Measurements from ENCODE around the gene HIVEP2. TPM values are rescaled to one million over a fixed set of nuclear protein-coding genes. Genes with fewer than 3 reads are reported as not detected.

HIVEP2 gene
- polyA plus RNA-seq, 2 of the 4 experiments (the other 2 are of a cell fraction) = 2.2 to 2.6 TPM

DNA sequence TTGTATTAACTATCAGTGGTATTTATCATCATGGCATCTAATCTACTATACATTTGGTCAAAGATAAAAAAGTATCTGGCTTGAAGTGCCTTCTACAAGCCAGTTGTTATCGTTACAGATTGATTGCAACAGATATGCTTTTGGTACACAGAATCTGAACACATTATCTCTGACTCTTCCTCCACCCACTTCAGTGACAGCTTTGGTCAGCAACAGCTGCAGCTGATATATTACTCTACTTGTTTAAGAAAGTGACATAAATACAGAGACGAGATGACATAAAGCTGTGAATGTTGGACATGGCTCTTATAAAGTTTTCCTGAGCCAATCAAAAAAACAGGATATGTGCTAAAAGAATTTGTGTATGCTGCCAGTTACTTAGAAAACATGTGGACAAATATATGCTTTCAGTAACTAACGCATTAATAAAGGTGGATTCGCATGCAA is 77.6 kb downstream of the HIVEP2 start:
- ATAC-seq = no peak
- 81% methylated on average over 4 of the region's 4 CpGs for WGBS (ENCODE audit: missing lambda C conversion rate)
- peaks cover 23% of the 10 kb centered on the region for H3K4me1 ChIP-seq
- H3K4me2 ChIP-seq = no peak overlapping the region
- TF ChIP-seq CBX2 (IDR thresholded peaks at IDR 0.05; ENCODE audit: borderline replicate concordance, low read depth) = no peak
- no peak for TF ChIP-seq RFX5 (IDR thresholded peaks at IDR 0.05)
- TF ChIP-seq CHD2 (IDR thresholded peaks at IDR 0.05; ENCODE audit: low read length, partially characterized antibody) = no peak
- no peak for TF ChIP-seq EHF (CRISPR knock-in tag; IDR thresholded peaks at IDR 0.05)
- TF ChIP-seq, protein P1, sequence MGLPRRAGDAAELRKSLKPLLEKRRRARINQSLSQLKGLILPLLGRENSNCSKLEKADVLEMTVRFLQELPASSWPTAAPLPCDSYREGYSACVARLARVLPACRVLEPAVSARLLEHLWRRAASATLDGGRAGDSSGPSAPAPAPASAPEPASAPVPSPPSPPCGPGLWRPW (IDR thresholded peaks at IDR 0.05) = no peak
- no peak for TF ChIP-seq FOXS1 (CRISPR knock-in tag; IDR thresholded peaks at IDR 0.05)
- TF ChIP-seq, protein P2, sequence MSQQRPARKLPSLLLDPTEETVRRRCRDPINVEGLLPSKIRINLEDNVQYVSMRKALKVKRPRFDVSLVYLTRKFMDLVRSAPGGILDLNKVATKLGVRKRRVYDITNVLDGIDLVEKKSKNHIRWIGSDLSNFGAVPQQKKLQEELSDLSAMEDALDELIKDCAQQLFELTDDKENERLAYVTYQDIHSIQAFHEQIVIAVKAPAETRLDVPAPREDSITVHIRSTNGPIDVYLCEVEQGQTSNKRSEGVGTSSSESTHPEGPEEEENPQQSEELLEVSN (IDR thresholded peaks at IDR 0.05; ENCODE audit: borderline replicate concordance, low read depth) = no peak
- TF ChIP-seq NFE2L2 (conservative IDR thresholded peaks at IDR 0.05; ENCODE audit: low read length) = no peak
- no peak for TF ChIP-seq HOXB13 (CRISPR knock-in tag; IDR thresholded peaks at IDR 0.05; ENCODE audit: low read depth)
- TF ChIP-seq, protein P3, sequence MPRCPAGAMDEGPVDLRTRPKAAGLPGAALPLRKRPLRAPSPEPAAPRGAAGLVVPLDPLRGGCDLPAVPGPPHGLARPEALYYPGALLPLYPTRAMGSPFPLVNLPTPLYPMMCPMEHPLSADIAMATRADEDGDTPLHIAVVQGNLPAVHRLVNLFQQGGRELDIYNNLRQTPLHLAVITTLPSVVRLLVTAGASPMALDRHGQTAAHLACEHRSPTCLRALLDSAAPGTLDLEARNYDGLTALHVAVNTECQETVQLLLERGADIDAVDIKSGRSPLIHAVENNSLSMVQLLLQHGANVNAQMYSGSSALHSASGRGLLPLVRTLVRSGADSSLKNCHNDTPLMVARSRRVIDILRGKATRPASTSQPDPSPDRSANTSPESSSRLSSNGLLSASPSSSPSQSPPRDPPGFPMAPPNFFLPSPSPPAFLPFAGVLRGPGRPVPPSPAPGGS (IDR thresholded peaks at IDR 0.05) = no peak
- TF ChIP-seq, protein P4, sequence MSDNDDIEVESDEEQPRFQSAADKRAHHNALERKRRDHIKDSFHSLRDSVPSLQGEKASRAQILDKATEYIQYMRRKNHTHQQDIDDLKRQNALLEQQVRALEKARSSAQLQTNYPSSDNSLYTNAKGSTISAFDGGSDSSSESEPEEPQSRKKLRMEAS (IDR thresholded peaks at IDR 0.05) = no peak
- no peak for TF ChIP-seq EHMT2 (IDR thresholded peaks at IDR 0.05; ENCODE audit: low read depth)
- no peak for TF ChIP-seq POLR2AphosphoS2 (conservative IDR thresholded peaks at IDR 0.05; ENCODE audit: low read length)
- no peak for TF ChIP-seq HOXB5 (CRISPR knock-in tag; IDR thresholded peaks at IDR 0.05)
- no peak for TF ChIP-seq EP300 (IDR thresholded peaks at IDR 0.05)
- no peak for FAIRE-seq
- H3K27ac ChIP-seq = no peak overlapping the region
- DNase-seq (ENCODE audit: low read depth in 1 of 2, low spot score in 1 of 2) = no peak
- no peak overlapping the region for H3K4me3 ChIP-seq
- no peaks in the 10 kb centered on the region for H3K9me3 ChIP-seq
- CTCF ChIA-PET = interaction anchor here (1.5 kb wide), 1 partner anchor 12 kb away, joined by 4 read pairs; no protein-coding TSS in a partner anchor
- POLR2A ChIA-PET = no interaction called here

DNA sequence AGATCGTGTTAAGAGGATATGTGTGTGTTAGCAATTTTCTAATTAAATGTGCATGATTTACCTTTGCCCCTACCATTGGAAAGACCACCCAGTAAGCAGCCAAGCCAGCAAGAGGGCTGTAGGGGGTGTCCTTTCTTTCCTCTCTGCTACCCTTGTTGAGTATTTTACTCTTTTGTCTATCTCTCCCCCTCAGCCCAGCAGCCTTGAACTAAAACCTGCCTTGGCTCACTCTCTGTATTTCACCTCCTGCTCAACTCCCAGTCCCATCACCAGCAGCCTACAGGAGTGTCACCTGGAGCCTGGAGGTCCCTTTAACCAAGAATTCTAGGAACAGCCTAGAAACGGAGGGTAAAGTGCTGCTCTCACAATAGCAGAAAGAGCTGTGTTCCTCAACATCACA is 81.0 kb downstream of the HIVEP2 start:
- Histone ChIP-seq H3K27ac (no peak overlapping the region), H3K4me2 (no peak overlapping the region), H3K4me1 (peaks cover 1% of the 10 kb centered on the region; the same call in 2 of the 3 replicates), H3K4me3 (no peak overlapping the region), H3K9me3 (no peaks in the 10 kb centered on the region)
- ATAC-seq (no peak), FAIRE-seq (no peak), DNase-seq (ENCODE audit: low read depth in 1 of 2, low spot score in 1 of 2) (no peak)
- WGBS (ENCODE audit: missing lambda C conversion rate) = 70% methylated on average over 2 of the region's 2 CpGs
- ChIA-PET POLR2A (no interaction called here), CTCF (interaction anchor here (1.0 to 1.3 kb wide), 2 partner anchors 10 to 18 kb away, joined by 3 read pairs; no protein-coding TSS in a partner anchor)
- TF ChIP-seq GATA3 (IDR thresholded peaks at IDR 0.05; ENCODE audit: borderline replicate concordance) = no peak
- no peak for TF ChIP-seq RAD21 (conservative IDR thresholded peaks at IDR 0.05 in 1 of 2, IDR thresholded peaks at IDR 0.05 in 1 of 2)
- no peak for TF ChIP-seq JUN (IDR thresholded peaks at IDR 0.05)
- TF ChIP-seq CHD4 (IDR thresholded peaks at IDR 0.05; ENCODE audit: borderline replicate concordance) = no peak
- no peak for TF ChIP-seq ZNF302 (CRISPR knock-in tag; IDR thresholded peaks at IDR 0.05)
- no peak for TF ChIP-seq HOXA7 (CRISPR knock-in tag; IDR thresholded peaks at IDR 0.05)
- no peak for TF ChIP-seq RCOR1 (IDR thresholded peaks at IDR 0.05; ENCODE audit: low read depth, low read length)
- TF ChIP-seq RARB (CRISPR knock-in tag; IDR thresholded peaks at IDR 0.05) = no peak
- no peak for TF ChIP-seq HEYL (CRISPR knock-in tag; IDR thresholded peaks at IDR 0.05)
- TF ChIP-seq, protein P1 (IDR thresholded peaks at IDR 0.05) = no peak
- TF ChIP-seq POLR2A (IDR thresholded peaks at IDR 0.05; ENCODE audit: low read length) = no peak
- no peak for TF ChIP-seq HDAC2 (IDR thresholded peaks at IDR 0.05)
- no peak for TF ChIP-seq HOXB13 (CRISPR knock-in tag; IDR thresholded peaks at IDR 0.05; ENCODE audit: low read depth)
- TF ChIP-seq, protein P3 (IDR thresholded peaks at IDR 0.05) = no peak
